Brain microvascular endothelial cell (primary cell): ENCODE results near the gene TAF5L.

Experiments used
- DNase-seq: peaks from one replicate; pipeline ENCODE4 v3.0.0-alpha.2; 2020
- H3K27ac ChIP-seq: fragments of 250-450 bp; sonication (Bioruptor Pico); 2 replicates; pipeline ENCODE4 v1.5.1; 2020; ENCODE audit warnings: mild to moderate bottlenecking, moderate library complexity
- H3K27me3 ChIP-seq: fragments of 250-450 bp; sonication (Bioruptor Pico); replicated peaks from 2 replicates; pipeline ENCODE4 v1.5.1; 2020; ENCODE audit warnings: mild to moderate bottlenecking
- H3K36me3 ChIP-seq: fragments of 250-450 bp; sonication (Bioruptor Pico); replicated peaks from 2 replicates; pipeline ENCODE4 v1.5.1; 2020; ENCODE audit warnings: mild to moderate bottlenecking
- H3K4me3 ChIP-seq: 2 replicates; pipeline ENCODE4 v1.5.1; 2011; ENCODE audit warnings: low read depth, mild to moderate bottlenecking, control low read depth, low read length, moderate library complexity
- CTCF ChIP-seq: IDR thresholded peaks from 2 replicates; pipeline ENCODE4 v1.5.1; 2011; ENCODE audit warnings: low read depth, mild to moderate bottlenecking, moderate library complexity, low read length, control low read depth, inconsistent platforms; ENCODE audit errors: missing control alignments
- in situ Hi-C: cut with HindIII; loops from 2 replicates; pipeline ENCODE4 v1.10.0; 2017; ENCODE audit warnings: low sequenced_read_pairs, low pct_ligation_motif_present

Gene TAF5L

GRCh38 chr1:229554886-229555621, 70.9 kb downstream of the TAF5L start:
- in situ Hi-C loops: no loop called here
- no peak overlapping the region for H3K27ac ChIP-seq
- DNase-seq: no peak
- H3K4me3 ChIP-seq: no peak overlapping the region
- H3K36me3 ChIP-seq: no peaks in the 10 kb centered on the region
- TF ChIP-seq CTCF: no peak
- no peaks in the 10 kb centered on the region for H3K27me3 ChIP-seq

- Histone ChIP-seq H3K27ac (no peak overlapping the region), H3K4me3 (no peak overlapping the region), H3K27me3 (no peaks in the 10 kb centered on the region), H3K36me3 (no peaks in the 10 kb centered on the region)
- TF ChIP-seq CTCF: no peak
- in situ Hi-C loops: no loop called here
- DNase-seq: no peak
These were observed 72.2 kb downstream of the TAF5L start for GRCh38 chr1:229553621-229554130.

- no peaks in the 10 kb centered on the region for H3K27me3 ChIP-seq
- no peak for TF ChIP-seq CTCF
- DNase-seq: no peak
- no peak overlapping the region for H3K4me3 ChIP-seq
- no peak overlapping the region for H3K27ac ChIP-seq
- in situ Hi-C loops: no loop called here
- H3K36me3 ChIP-seq: no peaks in the 10 kb centered on the region
These were observed 73.2 kb downstream of the TAF5L start for GRCh38 chr1:229552732-229553131.

- Histone ChIP-seq H3K27me3 (no peaks in the 10 kb centered on the region), H3K4me3 (no peak overlapping the region), H3K27ac (no peak overlapping the region), H3K36me3 (no peaks in the 10 kb centered on the region)
- TF ChIP-seq CTCF: no peak
- in situ Hi-C loops: no loop called here
- DNase-seq: no peak
These were observed 74.9 kb downstream of the TAF5L start for GRCh38 chr1:229550812-229551567.

GRCh38 chr1:229547542-229547941, 78.4 kb downstream of the TAF5L start:
- no peak overlapping the region for H3K4me3 ChIP-seq
- H3K27me3 ChIP-seq: no peaks in the 10 kb centered on the region
- in situ Hi-C loops: no loop called here
- no peak for DNase-seq
- peaks cover 3% of the 10 kb centered on the region for H3K36me3 ChIP-seq
- TF ChIP-seq CTCF: no peak
- H3K27ac ChIP-seq: no peak overlapping the region
